Type B pancreatic cell (in vitro differentiated cells): ENCODE measurements around the gene HOXA9. TPM values are rescaled to one million over a fixed set of nuclear protein-coding genes. Genes with fewer than 3 reads are reported as not detected.

ENCODE experiments used
- DNase-seq: peaks from one replicate; pipeline ENCODE4 v3.0.0; 2021; ENCODE audit warnings: mixed read lengths; ENCODE audit not compliant: unreplicated experiment; ENCODE audit errors: extremely low spot score
- H3K27ac Mint-ChIP-seq: 2 replicates; pipeline ENCODE4 v1.8.0; 2021; ENCODE audit warnings: mild to moderate bottlenecking, mixed read lengths
- H3K27me3 Mint-ChIP-seq: 2 replicates; pipeline ENCODE4 v1.8.0; 2021; ENCODE audit warnings: mixed read lengths
- H3K36me3 Mint-ChIP-seq: 2 replicates; pipeline ENCODE4 v1.8.0; 2021; ENCODE audit warnings: mixed read lengths
- H3K4me1 Mint-ChIP-seq: one replicate; pipeline ENCODE4 v1.8.0; 2021; ENCODE audit warnings: mixed read lengths; ENCODE audit not compliant: unreplicated experiment
- H3K4me3 Mint-ChIP-seq: 2 replicates; pipeline ENCODE4 v1.8.0; 2021; ENCODE audit warnings: mild to moderate bottlenecking, mixed read lengths
- H3K9me3 Mint-ChIP-seq: 2 replicates; pipeline ENCODE4 v1.8.0; 2021; ENCODE audit warnings: mixed read lengths
- CTCF ChIP-seq: fragments of 200-600 bp; sonication (generic); conservative IDR thresholded peaks from 2 replicates; pipeline ENCODE4 v1.5.0; 2021; ENCODE audit warnings: antibody characterized with exemption, mild to moderate bottlenecking
- total RNA-seq: library from RNA; stranded (reverse); gene quantifications from 2 replicates; pipeline ENCODE4 v1.2.1, GENCODE V29; 2021; ENCODE audit warnings: low replicate concordance

The HOXA9 gene
- total RNA-seq, 1 donor from 2014 or later = 4.1 TPM

GRCh38 chr7:27187475-27188385, 22.4 kb upstream of the HOXA9 start:
- peak; percentile 68 for DNase-seq
- Mint-ChIP-seq H3K9me3 (no peaks in the 10 kb centered on the region), H3K4me3 (peak overlapping the region; percentile 82), H3K4me1 (peaks cover 14% of the 10 kb centered on the region), H3K27me3 (peaks cover 98% of the 10 kb centered on the region), H3K27ac (no peak overlapping the region), H3K36me3 (no peaks in the 10 kb centered on the region)
- TF ChIP-seq CTCF = no peak

GRCh38 chr7:27186668-27187474, 21.5 kb upstream of the HOXA9 start:
- Mint-ChIP-seq H3K4me1 (peaks cover 15% of the 10 kb centered on the region), H3K4me3 (peak overlapping the region; percentile 72), H3K9me3 (no peaks in the 10 kb centered on the region), H3K27ac (peak overlapping the region; percentile 30), H3K27me3 (peaks cover 99% of the 10 kb centered on the region), H3K36me3 (no peaks in the 10 kb centered on the region)
- TF ChIP-seq CTCF = no peak
- DNase-seq = no peak

- no peak for TF ChIP-seq CTCF
- Mint-ChIP-seq H3K27ac (peak overlapping the region; percentile 30), H3K27me3 (peaks cover 99% of the 10 kb centered on the region), H3K4me1 (peaks cover 15% of the 10 kb centered on the region), H3K4me3 (peak overlapping the region; percentile 72), H3K36me3 (no peaks in the 10 kb centered on the region), H3K9me3 (no peaks in the 10 kb centered on the region)
- peak; percentile 65 for DNase-seq
Measured at GRCh38 chr7:27185854-27186667, 20.7 kb upstream of the HOXA9 start.

- no peaks in the 10 kb centered on the region for H3K36me3 Mint-ChIP-seq
- H3K4me1 Mint-ChIP-seq = peaks cover 15% of the 10 kb centered on the region
- TF ChIP-seq CTCF = no peak
- peak; percentile 66 for DNase-seq
- H3K4me3 Mint-ChIP-seq = peak within 1 kb of the TSS; percentile 81
- H3K27ac Mint-ChIP-seq = peak within 1 kb of the TSS; percentile 51
- no peaks in the 10 kb centered on the region for H3K9me3 Mint-ChIP-seq
- peaks cover 99% of the 10 kb centered on the region for H3K27me3 Mint-ChIP-seq
Measured at GRCh38 chr7:27185013-27185853, 19.9 kb upstream of the HOXA9 start, which contains the start of gene HOXA11. Gene HOXA11 (minus strand): TSS chr7:27185232. CDS start chr7:27185144, 88 bp downstream.
